NOMO-1 treated with DMSO at 0.1 percent for 48 hours (cell line): Measurements from ENCODE around the gene FOXO3.
A peak's percentile ranks its signal among the peaks of the same experiment; 100 is the strongest.

Experiments
- DNase-seq: peaks from one replicate; lab custom pipeline; 2025; ENCODE audit not compliant: unreplicated experiment; lab: John Stamatoyannopoulos, UW

FOXO3 gene

DNA sequence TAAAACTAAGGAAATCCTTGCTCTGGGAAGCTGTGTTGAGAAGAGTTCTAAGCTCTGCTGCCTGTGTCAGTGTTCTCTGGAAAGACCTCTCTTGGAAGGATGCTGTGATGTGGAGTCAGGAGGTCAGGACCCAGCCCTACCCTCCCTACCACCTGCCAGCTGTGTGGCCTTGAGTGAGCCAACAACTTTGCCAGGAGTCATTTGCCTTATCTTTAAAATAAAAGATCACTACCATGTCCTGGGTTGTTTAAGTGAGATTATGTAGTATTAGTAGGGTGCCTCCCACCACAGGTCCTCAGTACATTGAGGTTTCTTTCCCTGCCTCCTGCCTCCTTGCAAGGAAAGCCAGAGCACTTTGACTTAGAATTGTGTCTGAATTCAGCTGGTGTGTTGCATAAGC is 64.9 kb downstream of the FOXO3 start:
- no peak for DNase-seq

DNA sequence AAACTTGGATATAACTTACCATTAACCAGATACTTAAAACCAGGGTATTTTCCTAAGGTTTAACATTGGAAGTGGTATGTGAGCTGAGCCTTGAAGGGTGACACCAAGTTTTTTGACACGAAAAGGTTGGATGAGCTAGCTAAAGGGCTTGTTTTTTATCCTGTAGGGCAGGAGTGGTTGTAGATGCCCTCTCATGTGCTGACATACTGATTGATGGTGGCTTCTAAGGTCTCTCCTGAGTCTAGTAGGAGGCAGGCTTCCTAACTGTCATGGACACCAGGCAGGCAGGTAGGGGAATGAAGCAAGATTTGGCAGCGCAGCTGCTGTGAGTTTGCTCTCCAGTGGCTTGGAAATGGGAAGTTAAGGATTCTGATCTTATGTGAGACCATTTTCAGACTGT is 66.1 kb downstream of the FOXO3 start:
- DNase-seq, result no peak

DNA sequence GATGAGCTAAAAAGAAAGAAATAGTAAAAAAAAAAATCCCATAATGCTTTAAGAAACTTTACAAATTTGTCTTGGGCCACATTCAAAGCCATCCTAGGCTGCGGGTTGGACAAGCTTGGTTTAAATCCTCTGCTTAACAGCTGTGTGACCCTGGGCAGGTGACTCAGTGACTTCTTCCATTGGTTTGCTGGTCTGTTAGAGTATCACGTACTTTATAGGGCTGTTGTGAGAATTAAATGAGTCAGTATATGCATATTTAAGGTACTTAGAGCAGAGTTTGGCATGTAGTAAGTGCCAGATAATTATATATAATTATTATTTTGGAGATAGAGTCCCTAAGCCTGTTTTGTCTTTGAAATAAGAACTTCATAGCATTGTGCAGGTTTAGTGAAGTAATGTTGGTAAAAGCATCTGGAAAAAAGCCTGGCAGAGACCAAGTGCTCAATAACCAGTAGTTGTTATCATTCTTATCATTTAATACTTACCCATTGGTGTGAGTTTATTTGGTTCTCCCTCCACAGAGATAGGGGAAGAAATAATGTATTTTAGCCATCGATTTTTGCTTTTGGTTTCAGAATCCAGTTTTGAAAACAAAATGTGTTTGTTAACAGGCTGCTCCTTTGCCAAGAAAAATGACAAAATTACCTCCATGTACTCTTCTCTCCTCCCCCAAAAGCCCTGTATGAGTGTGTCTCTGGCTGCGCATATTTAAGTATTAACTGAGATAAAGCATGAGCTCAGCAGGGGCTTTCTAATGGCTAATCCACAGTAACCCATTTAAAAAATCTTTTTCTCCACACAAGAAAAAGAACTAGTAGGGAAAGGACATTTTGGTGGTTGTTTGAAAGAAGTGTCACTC is 67.2 kb downstream of the FOXO3 start:
- no peak for DNase-seq

GRCh38 chr6:108630050-108630714 is 69.5 kb downstream of the FOXO3 start:
- peak; percentile 11 for DNase-seq

GRCh38 chr6:108632441-108632840 is 71.7 kb downstream of the FOXO3 start:
- DNase-seq, result no peak

DNA sequence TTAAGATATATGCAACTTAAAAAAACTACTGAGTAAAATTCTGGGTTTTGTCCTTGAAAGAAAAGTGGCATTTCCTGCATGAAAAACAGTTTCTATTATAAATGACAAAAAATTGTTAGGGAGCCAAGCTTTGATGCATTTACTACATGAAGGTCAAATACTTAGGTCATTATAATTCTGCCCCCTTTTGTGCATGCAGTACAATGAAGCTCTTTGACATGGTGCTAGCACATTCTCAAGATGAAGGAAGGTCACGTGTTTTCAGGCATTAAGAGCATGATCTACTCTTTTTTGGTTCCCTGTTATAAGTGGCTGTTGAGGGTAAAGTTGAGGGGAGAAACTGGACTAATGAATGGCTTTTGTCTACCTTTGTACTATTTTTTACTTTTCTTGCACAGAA is 72.7 kb downstream of the FOXO3 start:
- DNase-seq, result no peak

- DNase-seq, result peak; percentile 90
Observed at GRCh38 chr6:108635505-108636226, 74.9 kb downstream of the FOXO3 start.

GRCh38 chr6:108637963-108638362 is 77.2 kb downstream of the FOXO3 start:
- no peak for DNase-seq

DNA sequence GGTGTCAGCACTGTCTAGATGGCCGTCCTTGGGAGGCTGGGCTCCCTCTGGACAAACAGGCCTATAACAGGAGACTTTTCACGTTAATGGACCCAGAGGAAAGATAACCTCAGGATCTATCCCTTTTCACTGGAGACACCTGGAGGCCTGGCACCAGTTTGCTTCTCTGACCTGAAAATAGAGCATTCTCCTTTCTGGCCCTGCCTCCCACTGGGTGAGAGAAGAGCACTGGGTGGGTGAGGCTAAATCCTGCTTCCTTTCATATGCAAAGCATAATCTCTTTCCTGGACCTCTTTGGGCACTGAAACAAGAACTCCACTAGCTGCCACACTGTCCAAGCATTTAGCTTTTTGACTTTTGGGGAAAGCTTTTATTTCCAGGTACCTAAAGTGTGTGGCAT is 78.3 kb downstream of the FOXO3 start:
- DNase-seq, result no peak

DNA sequence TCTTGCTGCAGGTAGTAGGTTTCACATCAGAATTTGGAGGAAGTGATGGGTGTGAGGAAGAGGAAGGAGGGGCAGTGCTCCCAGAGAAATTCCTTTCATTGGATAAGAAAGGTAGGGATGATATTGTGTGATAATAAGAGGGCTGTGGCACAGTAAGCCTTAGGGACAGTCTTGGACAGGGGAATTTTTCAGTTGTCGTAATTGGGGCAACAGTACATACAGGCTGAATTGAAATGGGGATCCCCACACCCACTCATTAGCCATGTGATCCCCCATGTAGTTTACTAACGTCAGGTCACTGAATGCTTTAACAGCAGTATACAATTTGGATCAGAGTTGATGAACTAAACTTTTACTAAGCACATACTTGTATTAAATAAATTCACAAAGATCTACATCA is 79.4 kb downstream of the FOXO3 start:
- DNase-seq, result no peak

GRCh38 chr6:108643184-108643583 is 82.5 kb downstream of the FOXO3 start:
- no peak for DNase-seq

DNA sequence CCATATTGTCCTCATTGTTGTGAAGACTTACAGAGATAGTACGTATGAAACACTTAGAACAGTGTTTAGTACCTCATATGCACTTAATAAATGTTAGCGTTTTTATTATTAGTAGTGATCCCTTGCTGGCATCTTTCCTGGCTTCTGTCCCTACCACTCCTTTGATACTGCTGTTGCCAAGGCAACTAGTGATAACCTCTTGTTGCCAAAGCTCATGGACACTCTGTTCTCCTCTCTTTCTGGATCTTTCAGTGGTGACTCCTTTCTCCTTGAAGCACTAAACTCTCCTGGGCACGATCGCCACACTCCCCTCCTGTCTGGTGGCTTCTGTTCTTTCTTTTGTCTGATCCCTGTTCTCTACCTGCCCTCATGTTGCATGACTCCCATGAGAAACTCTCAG is 83.5 kb downstream of the FOXO3 start:
- DNase-seq, result no peak

DNA sequence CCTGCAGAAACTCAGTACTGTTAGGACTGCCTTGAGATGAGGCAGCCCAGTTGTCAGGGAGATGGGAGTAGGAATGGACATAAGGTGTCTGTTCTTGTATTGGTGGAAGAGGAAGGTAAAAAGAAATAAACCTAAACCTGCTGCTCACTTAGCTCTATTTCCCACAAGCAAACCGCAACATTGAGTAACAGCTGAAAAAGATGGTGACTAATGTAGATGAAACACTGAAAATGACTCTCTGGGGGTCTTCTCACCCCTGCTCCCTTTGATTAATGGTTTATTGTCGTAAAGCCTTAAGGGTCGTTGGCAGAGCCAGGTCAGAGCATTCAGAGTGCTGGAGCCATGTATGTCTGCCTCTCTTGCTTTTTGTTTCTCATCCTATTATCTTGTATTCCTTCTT is 87.5 kb downstream of the FOXO3 start:
- peak; percentile 80 for DNase-seq

GRCh38 chr6:108650325-108650724 is 89.6 kb downstream of the FOXO3 start:
- no peak for DNase-seq

DNA sequence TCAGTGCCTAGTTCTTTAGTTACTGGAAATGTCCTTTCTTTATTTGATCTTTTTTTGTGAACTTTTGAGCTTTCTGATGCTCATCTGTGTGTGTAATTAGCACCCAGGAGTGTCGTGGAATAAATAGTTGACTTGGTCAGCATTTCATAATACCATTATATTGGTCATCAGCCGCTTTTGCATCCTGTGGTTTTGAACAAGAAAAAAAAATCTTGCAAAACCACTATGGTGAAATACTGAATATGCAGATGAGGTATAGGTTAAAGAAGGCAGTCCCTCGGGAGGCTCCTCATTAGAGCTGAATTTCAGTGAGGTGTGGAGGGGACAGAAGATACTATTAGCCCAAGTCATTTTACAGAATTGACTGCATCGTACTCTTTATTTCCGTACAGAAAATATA is 90.1 kb downstream of the FOXO3 start:
- peak; percentile 83 for DNase-seq

- no peak for DNase-seq
Observed at GRCh38 chr6:108651340-108652227, 90.9 kb downstream of the FOXO3 start.

- no peak for DNase-seq
Observed at GRCh38 chr6:108652375-108652774, 91.7 kb downstream of the FOXO3 start.

GRCh38 chr6:108653949-108654348 is 93.2 kb downstream of the FOXO3 start:
- no peak for DNase-seq

DNA sequence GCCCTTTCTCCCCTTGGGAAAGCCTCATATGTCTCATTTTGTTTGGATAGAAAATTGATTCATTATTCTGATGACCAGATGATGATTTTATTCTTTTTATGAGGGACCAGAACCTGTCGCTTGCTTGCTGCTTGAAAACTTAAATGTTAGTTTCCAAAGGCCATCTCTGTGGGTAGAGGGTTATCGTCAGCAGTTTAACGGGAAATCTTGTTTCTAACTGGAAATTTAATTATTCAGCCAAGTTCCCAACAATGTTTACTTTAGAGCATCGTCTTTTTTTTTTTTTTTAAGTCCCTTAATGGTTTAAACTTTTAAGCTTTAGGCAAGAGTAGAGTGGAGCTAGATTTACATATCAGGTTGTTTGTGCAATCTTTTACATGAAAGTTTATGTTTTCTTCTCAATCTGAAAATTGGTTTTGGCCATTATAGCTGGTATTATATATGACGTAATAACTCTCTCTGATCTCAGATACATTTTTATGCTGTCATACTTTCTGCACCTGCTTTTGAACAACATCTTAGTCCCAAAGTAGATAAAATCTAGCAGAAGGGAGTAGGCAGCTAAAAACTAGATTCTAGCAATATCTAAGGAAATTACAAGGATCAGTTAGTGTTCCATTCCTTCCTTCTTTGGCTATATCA is 93.9 kb downstream of the FOXO3 start:
- no peak for DNase-seq
